ENCODE data around the gene LILRB4.
"Not testable (repeated sequence)": the region's sequence is repeated elsewhere in the genome, so short reads cannot be mapped to it uniquely, and the experiment has no call there.

The LILRB4 gene

DNA sequence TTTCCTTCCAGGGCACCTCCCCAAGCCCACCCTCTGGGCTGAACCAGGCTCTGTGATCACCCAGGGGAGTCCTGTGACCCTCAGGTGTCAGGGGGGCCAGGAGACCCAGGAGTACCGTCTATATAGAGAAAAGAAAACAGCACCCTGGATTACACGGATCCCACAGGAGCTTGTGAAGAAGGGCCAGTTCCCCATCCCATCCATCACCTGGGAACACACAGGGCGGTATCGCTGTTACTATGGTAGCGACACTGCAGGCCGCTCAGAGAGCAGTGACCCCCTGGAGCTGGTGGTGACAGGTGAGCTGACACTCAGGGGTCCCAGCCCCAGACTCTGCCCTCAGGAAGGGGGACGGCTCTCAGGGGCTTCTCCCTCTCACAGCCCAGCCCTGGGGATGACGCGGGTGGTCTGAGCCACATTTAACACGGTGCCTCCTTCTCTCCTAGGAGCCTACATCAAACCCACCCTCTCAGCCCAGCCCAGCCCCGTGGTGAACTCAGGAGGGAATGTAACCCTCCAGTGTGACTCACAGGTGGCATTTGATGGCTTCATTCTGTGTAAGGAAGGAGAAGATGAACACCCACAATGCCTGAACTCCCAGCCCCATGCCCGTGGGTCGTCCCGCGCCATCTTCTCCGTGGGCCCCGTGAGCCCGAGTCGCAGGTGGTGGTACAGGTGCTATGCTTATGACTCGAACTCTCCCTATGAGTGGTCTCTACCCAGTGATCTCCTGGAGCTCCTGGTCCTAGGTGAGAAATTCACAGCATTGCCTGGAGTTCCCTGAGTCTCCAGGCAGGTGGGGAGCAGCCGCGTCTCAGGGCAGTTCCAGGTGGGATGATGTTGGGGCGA, 31.1 kb upstream of the LILRB4 start:
- not testable (repeated sequence) for H2BK15ac ChIP-seq (ENCODE audit: low read depth, poor library complexity, severe bottlenecking); H2AK5ac ChIP-seq (ENCODE audit: low read length, severe bottlenecking); H3K4me2 ChIP-seq (ENCODE audit: low read length, poor library complexity, severe bottlenecking); H3K79me1 ChIP-seq (replicated peaks; ENCODE audit: low read length, poor library complexity, severe bottlenecking); H2BK12ac ChIP-seq (ENCODE audit: low read length in 2 of 2); H2AFZ ChIP-seq (ENCODE audit: low read depth, low read length); H3K4ac ChIP-seq (ENCODE audit: low read depth in 1 of 2, low read length in 2 of 2); H3K4me3 ChIP-seq (ENCODE audit: insufficient read depth in 1 of 2, low read depth in 1 of 2, low read length in 2 of 2); H3K27ac ChIP-seq (ENCODE audit: low read length, poor library complexity, severe bottlenecking); H4K91ac ChIP-seq (ENCODE audit: low read length); H3K9me3 ChIP-seq (ENCODE audit: control insufficient read depth, low read length); H3K23ac ChIP-seq (ENCODE audit: low read length in 2 of 2); H2BK5ac ChIP-seq (ENCODE audit: low read depth, low read length, poor library complexity, severe bottlenecking); H3K9ac ChIP-seq (ENCODE audit: low read length); H3K18ac ChIP-seq (ENCODE audit: low read depth in 1 of 2, low read length in 2 of 2); H3K4me1 ChIP-seq (ENCODE audit: control insufficient read depth, insufficient read depth, low read depth, low read length); H2BK120ac ChIP-seq (ENCODE audit: low read depth, low read length); H4K8ac ChIP-seq (ENCODE audit: low read length); H3K14ac ChIP-seq (ENCODE audit: low read length in 2 of 2); H3K27me3 ChIP-seq (ENCODE audit: control insufficient read depth in 1 of 2, insufficient read depth in 1 of 2, low read length in 2 of 2); DNase-seq; H3K36me3 ChIP-seq (ENCODE audit: control insufficient read depth in 1 of 2, insufficient read depth in 2 of 2, low read depth in 1 of 2, low read length in 2 of 2)
- 74% methylated on average over 23 of the region's 23 CpGs for WGBS

DNA sequence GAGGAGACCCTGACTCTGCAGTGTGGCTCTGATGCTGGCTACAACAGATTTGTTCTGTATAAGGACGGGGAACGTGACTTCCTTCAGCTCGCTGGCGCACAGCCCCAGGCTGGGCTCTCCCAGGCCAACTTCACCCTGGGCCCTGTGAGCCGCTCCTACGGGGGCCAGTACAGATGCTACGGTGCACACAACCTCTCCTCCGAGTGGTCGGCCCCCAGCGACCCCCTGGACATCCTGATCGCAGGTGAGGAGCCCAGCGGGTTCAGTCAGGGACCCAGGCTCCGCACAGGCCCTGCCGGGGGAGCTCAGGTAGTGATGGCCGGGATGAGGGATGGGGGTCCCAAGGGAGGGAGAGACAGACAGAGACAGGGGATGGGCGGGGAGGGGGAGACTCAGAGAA, 30.3 kb upstream of the LILRB4 start:
- not testable (repeated sequence) for H3K4me1 ChIP-seq (ENCODE audit: control insufficient read depth, insufficient read depth, low read depth, low read length); H2AK5ac ChIP-seq (ENCODE audit: low read length, severe bottlenecking); H2BK12ac ChIP-seq (ENCODE audit: low read length in 2 of 2); H3K4me3 ChIP-seq (ENCODE audit: insufficient read depth in 1 of 2, low read depth in 1 of 2, low read length in 2 of 2); DNase-seq; H3K9me3 ChIP-seq (ENCODE audit: control insufficient read depth, low read length); H3K27ac ChIP-seq (ENCODE audit: low read length, poor library complexity, severe bottlenecking); H3K18ac ChIP-seq (ENCODE audit: low read depth in 1 of 2, low read length in 2 of 2); H2AFZ ChIP-seq (ENCODE audit: low read depth, low read length); H3K4me2 ChIP-seq (ENCODE audit: low read length, poor library complexity, severe bottlenecking); H3K4ac ChIP-seq (ENCODE audit: low read depth in 1 of 2, low read length in 2 of 2); H2BK120ac ChIP-seq (ENCODE audit: low read depth, low read length); H3K14ac ChIP-seq (ENCODE audit: low read length in 2 of 2); H3K79me1 ChIP-seq (replicated peaks; ENCODE audit: low read length, poor library complexity, severe bottlenecking); H3K9ac ChIP-seq (ENCODE audit: low read length); H3K23ac ChIP-seq (ENCODE audit: low read length in 2 of 2); H2BK15ac ChIP-seq (ENCODE audit: low read depth, poor library complexity, severe bottlenecking); H3K27me3 ChIP-seq (ENCODE audit: control insufficient read depth in 1 of 2, insufficient read depth in 1 of 2, low read length in 2 of 2); H4K8ac ChIP-seq (ENCODE audit: low read length); H2BK5ac ChIP-seq (ENCODE audit: low read depth, low read length, poor library complexity, severe bottlenecking); H3K36me3 ChIP-seq (ENCODE audit: control insufficient read depth in 1 of 2, insufficient read depth in 2 of 2, low read depth in 1 of 2, low read length in 2 of 2); H4K91ac ChIP-seq (ENCODE audit: low read length)
- WGBS = 71% methylated on average over 16 of the region's 16 CpGs

DNA sequence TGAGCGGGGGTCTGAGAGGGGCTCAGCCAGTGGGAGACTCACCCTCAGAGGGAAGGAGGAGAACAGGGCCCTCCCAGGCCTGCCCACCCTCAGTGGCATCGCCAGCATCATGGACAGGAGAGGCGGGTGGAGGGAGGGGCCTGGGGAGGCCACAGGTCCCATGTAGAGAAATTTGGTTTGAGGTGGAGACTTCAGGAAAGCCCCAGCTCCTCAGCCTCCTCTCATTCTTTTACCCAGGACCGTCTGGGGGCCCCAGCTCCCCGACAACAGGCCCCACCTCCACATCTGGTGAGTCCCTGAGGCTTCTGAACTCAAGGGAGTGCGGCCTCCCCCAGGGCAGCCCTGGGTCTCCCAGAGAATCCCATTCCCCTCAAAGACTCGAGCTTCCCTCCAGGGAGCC, 29.4 kb upstream of the LILRB4 start:
- no peak overlapping the region for H2BK5ac ChIP-seq (ENCODE audit: low read depth, low read length, poor library complexity, severe bottlenecking)
- H2AFZ ChIP-seq (ENCODE audit: low read depth, low read length) = no peak overlapping the region
- no peaks in the 10 kb centered on the region for H3K79me1 ChIP-seq (replicated peaks; ENCODE audit: low read length, poor library complexity, severe bottlenecking)
- no peak overlapping the region for H4K8ac ChIP-seq (ENCODE audit: low read length)
- no peak overlapping the region for H3K4me3 ChIP-seq (ENCODE audit: insufficient read depth in 1 of 2, low read depth in 1 of 2, low read length in 2 of 2)
- H3K27ac ChIP-seq (ENCODE audit: low read length, poor library complexity, severe bottlenecking) = no peak overlapping the region
- H3K27me3 ChIP-seq (ENCODE audit: control insufficient read depth in 1 of 2, insufficient read depth in 1 of 2, low read length in 2 of 2) = no peaks in the 10 kb centered on the region
- no peak overlapping the region for H2AK5ac ChIP-seq (ENCODE audit: low read length, severe bottlenecking)
- DNase-seq = no peak
- H3K14ac ChIP-seq (ENCODE audit: low read length in 2 of 2) = no peak overlapping the region
- H3K9ac ChIP-seq (ENCODE audit: low read length) = no peak overlapping the region
- no peak overlapping the region for H3K18ac ChIP-seq (ENCODE audit: low read depth in 1 of 2, low read length in 2 of 2)
- H3K23ac ChIP-seq (ENCODE audit: low read length in 2 of 2) = no peak overlapping the region
- H3K4me2 ChIP-seq (ENCODE audit: low read length, poor library complexity, severe bottlenecking) = no peak overlapping the region
- H3K9me3 ChIP-seq (ENCODE audit: control insufficient read depth, low read length) = no peaks in the 10 kb centered on the region
- 69% methylated on average over 3 of the region's 7 CpGs for WGBS
- H2BK15ac ChIP-seq (ENCODE audit: low read depth, poor library complexity, severe bottlenecking) = no peak overlapping the region
- no peak overlapping the region for H3K4ac ChIP-seq (ENCODE audit: low read depth in 1 of 2, low read length in 2 of 2)
- no peak overlapping the region for H2BK12ac ChIP-seq (ENCODE audit: low read length in 2 of 2)
- no peak overlapping the region for H2BK120ac ChIP-seq (ENCODE audit: low read depth, low read length)
- H3K36me3 ChIP-seq (ENCODE audit: control insufficient read depth in 1 of 2, insufficient read depth in 2 of 2, low read depth in 1 of 2, low read length in 2 of 2) = no peaks in the 10 kb centered on the region
- H4K91ac ChIP-seq (ENCODE audit: low read length) = no peak overlapping the region
- no peaks in the 10 kb centered on the region for H3K4me1 ChIP-seq (ENCODE audit: control insufficient read depth, insufficient read depth, low read depth, low read length)

DNA sequence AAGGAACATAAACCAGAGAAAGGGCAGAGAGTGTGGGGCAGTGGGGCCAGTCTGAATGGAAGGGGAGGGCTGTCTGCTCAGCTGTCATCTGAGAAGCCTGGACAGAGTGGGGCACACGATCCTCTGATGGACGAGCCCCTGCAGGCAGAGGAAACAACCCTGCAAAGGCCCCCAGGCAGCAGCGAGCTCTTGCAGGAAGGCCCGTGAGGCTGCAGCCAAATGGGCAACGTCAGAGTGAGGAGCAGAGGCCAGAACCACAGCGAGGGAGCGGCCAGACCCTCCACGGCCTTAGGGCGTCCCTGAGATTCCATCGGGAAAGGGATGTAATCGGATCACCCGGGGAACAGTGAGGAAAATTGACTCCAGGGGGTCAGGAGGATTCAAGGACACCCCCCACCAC, 26.7 kb upstream of the LILRB4 start:
- not testable (repeated sequence) for H3K27me3 ChIP-seq (ENCODE audit: control insufficient read depth in 1 of 2, insufficient read depth in 1 of 2, low read length in 2 of 2); H3K79me1 ChIP-seq (replicated peaks; ENCODE audit: low read length, poor library complexity, severe bottlenecking); H3K4me3 ChIP-seq (ENCODE audit: insufficient read depth in 1 of 2, low read depth in 1 of 2, low read length in 2 of 2); H3K4me1 ChIP-seq (ENCODE audit: control insufficient read depth, insufficient read depth, low read depth, low read length); H3K4me2 ChIP-seq (ENCODE audit: low read length, poor library complexity, severe bottlenecking); H3K27ac ChIP-seq (ENCODE audit: low read length, poor library complexity, severe bottlenecking); H3K9ac ChIP-seq (ENCODE audit: low read length); H3K23ac ChIP-seq (ENCODE audit: low read length in 2 of 2); H2BK120ac ChIP-seq (ENCODE audit: low read depth, low read length); H2BK12ac ChIP-seq (ENCODE audit: low read length in 2 of 2); H3K18ac ChIP-seq (ENCODE audit: low read depth in 1 of 2, low read length in 2 of 2); H4K91ac ChIP-seq (ENCODE audit: low read length); H2BK15ac ChIP-seq (ENCODE audit: low read depth, poor library complexity, severe bottlenecking); H2BK5ac ChIP-seq (ENCODE audit: low read depth, low read length, poor library complexity, severe bottlenecking); H4K8ac ChIP-seq (ENCODE audit: low read length); H3K36me3 ChIP-seq (ENCODE audit: control insufficient read depth in 1 of 2, insufficient read depth in 2 of 2, low read depth in 1 of 2, low read length in 2 of 2); H3K14ac ChIP-seq (ENCODE audit: low read length in 2 of 2); H2AK5ac ChIP-seq (ENCODE audit: low read length, severe bottlenecking); DNase-seq; H2AFZ ChIP-seq (ENCODE audit: low read depth, low read length); H3K9me3 ChIP-seq (ENCODE audit: control insufficient read depth, low read length); H3K4ac ChIP-seq (ENCODE audit: low read depth in 1 of 2, low read length in 2 of 2)
- WGBS = 72% methylated on average over 9 of the region's 12 CpGs
